Colon (tissue), 2 donors: ENCODE measurements around the gene SCGB2A2.

Source experiments
- FAIRE-seq: peaks from 2 replicates; lab custom pipeline; 2012; peaks lifted over from hg19 to GRCh38; lab: Jason Lieb, UNC
- donor health status: control.
- donor health status: control.

The SCGB2A2 gene

DNA sequence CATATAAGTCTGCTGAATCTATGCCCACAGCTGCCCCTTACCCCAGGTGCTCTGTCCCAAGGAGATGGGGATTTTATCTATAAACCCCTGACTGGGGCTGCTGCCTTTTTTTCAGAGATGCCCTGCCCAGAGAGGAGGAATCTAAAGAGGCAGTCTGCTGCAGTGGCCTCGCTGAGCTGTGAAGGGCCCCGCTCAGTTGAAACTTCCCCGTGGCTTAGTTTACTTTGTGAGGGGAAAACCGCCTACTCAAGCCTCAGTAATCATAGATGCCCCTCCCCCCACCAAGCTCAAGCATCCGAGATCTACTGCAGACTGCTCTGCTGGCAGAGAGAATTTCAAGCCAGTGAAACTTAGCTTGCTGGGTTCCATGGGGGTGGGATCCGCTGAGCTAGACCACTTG, 36.3 kb downstream of the SCGB2A2 start:
- FAIRE-seq: no peak

GRCh38 chr11:62307950-62308349, 38.0 kb downstream of the SCGB2A2 start:
- no peak for FAIRE-seq

- no peak for FAIRE-seq
Measured at GRCh38 chr11:62309991-62310390, 40.0 kb downstream of the SCGB2A2 start.

GRCh38 chr11:62315431-62315830, 45.5 kb downstream of the SCGB2A2 start:
- FAIRE-seq: no peak

GRCh38 chr11:62322524-62322923, 52.6 kb downstream of the SCGB2A2 start:
- FAIRE-seq: no peak
